Ovary (tissue), 9 donors: ENCODE data around the gene MAPRE3. TPM values are rescaled to one million over a fixed set of nuclear protein-coding genes. Genes with fewer than 3 reads are reported as not detected.

Experiments used
- DNase-seq, 5 donors: peaks; one replicate each; pipeline ENCODE4 v3.0.0-alpha.2; 2019 to 2020
- H3K27ac ChIP-seq, 2 donors: fragments of 200-600 bp; one replicate each; pipeline versions ENCODE4 v1.5.1 to v1.8.0; 2019 to 2022
- H3K27me3 ChIP-seq: fragments of 200-600 bp; one replicate; pipeline ENCODE4 v1.8.0; 2022
- H3K36me3 ChIP-seq: fragments of 200-600 bp; sonication (generic); one replicate; pipeline ENCODE4 v1.5.1; 2019
- H3K4me1 ChIP-seq: one replicate; pipeline ENCODE4 v1.8.1; 2013; ENCODE audit warnings: mild to moderate bottlenecking, moderate library complexity; ENCODE audit not compliant: insufficient read depth
- H3K4me3 ChIP-seq: fragments of 200-600 bp; sonication (generic); one replicate; pipeline ENCODE4 v1.5.1; 2017
- H3K9me3 ChIP-seq, 2 donors: fragments of 200-600 bp in 1 of 2; sonication (generic) in 1 of 2; one replicate each; pipeline versions ENCODE4 v1.5.1 to v1.8.1; 2013 to 2019; ENCODE audit warnings: mild to moderate bottlenecking in 1 of 2, moderate library complexity in 1 of 2
- EP300 ChIP-seq: sonication (generic); formaldehyde crosslinking; IDR thresholded peaks from one replicate; pipeline ENCODE4 v1.6.1; 2017; ENCODE audit warnings: antibody characterized with exemption
- POLR2A ChIP-seq: fragments of 450-650 bp; IDR thresholded peaks from one replicate; pipeline ENCODE4 v1.6.1; 2017; ENCODE audit warnings: antibody characterized with exemption, mild to moderate bottlenecking, moderate library complexity
- WGBS, 3 donors: extraction: QIAGEN DNeasy Blood & Tissue Kit in 1 of 3; methylation state at CpG; one replicate each; pipeline versions ENCODE4 v1.1.5 to v1.1.7; 2013 to 2017; 5-methylcytosine and 5-hydroxymethylcytosine counted together
- intact Hi-C, 4 donors: fragments of 100-400 bp; cut with DNase I; formaldehyde crosslinking; loops; one replicate each; pipeline versions ENCODE4 v1.11.0 to v1.15.1; 2022 to 2023
- polyA plus RNA-seq, 2 donors: library from polyadenylated mRNA; stranded (reverse); fragments of 200-250 nt in 1 of 2; fragments of 350-450 nt in 1 of 2; fragmentation: Illumina TruSeq in 1 of 2; extraction: RNeasy Lipid Tissue Mini Kit (QIAGEN cat#74804) in 1 of 2; gene quantifications; one replicate each; pipeline ENCODE4 v1.2.3, GENCODE V29; 2013 to 2014
- total RNA-seq, 7 donors: library from RNA; depleted of rRNA in 2 of 7; stranded (reverse); fragments of >200 nt in 2 of 7; fragmentation: NEBNext Ultra II Directional in 3 of 7; extraction: Animal tissue kit (Norgen Biotek cat#: 25700) in 3 of 7; gene quantifications; one replicate each; pipeline versions ENCODE4 v1.1.0 to v1.2.4, GENCODE V29; 2016 to 2023
- TF ChIP-seq, protein P1 (sequence below), 3 donors: fragments of 450-650 bp in 2 of 3; fragments of 200-600 bp in 1 of 3; IDR thresholded peaks; one replicate each; pipeline versions ENCODE4 v1.5.1 to v1.8.0; 2016 to 2022; ENCODE audit warnings: antibody characterized with exemption in 3 of 3, mild to moderate bottlenecking in 1 of 3
- donor health status: DM: no; HTN: no; CAD: no; lungs with moderate emphysema.
- donor health status: DM: no; HTN: no; CAD: no.
- donor health status: Bipolar disorder and iron deficiency.
- donor health status: DM: yes; HTN: yes; CAD: no.
- donor health status: DM: no; HTN: no; CAD: no.
- donor health status: DM: yes; HTN: yes; CAD: no.

Gene MAPRE3
- total and polyA plus RNA-seq, 9 donors: 23.8 to 51.8 (median 34.3) TPM

DNA sequence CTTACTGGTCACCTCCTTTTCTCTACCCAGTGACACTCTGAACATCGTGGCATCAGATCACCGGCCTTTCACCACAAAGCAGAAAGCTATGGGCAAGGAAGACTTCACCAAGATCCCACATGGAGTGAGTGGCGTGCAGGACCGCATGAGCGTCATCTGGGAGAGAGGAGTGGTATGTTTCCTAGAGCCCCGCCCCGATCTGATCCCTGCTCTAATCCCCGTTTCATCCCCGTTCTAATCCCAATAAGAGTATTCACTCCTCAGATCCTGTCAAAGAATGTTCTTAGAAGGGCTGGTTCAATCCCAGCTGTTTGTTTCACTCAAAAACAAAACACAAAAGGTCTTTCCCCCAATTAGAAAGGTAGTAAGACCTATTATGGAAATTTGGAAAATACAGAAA lies 30.4 kb upstream of the MAPRE3 start:
- Histone ChIP-seq H3K4me1 (no peaks in the 10 kb centered on the region), H3K4me3 (no peak overlapping the region), H3K27ac (no peak overlapping the region), H3K36me3 (no peaks in the 10 kb centered on the region), H3K27me3 (no peaks in the 10 kb centered on the region), H3K9me3 (no peaks in the 10 kb centered on the region)
- 91 to 93% (median 91%) methylated on average over 9 of the region's 9 CpGs for WGBS, 3 donors
- TF ChIP-seq, protein P1, sequence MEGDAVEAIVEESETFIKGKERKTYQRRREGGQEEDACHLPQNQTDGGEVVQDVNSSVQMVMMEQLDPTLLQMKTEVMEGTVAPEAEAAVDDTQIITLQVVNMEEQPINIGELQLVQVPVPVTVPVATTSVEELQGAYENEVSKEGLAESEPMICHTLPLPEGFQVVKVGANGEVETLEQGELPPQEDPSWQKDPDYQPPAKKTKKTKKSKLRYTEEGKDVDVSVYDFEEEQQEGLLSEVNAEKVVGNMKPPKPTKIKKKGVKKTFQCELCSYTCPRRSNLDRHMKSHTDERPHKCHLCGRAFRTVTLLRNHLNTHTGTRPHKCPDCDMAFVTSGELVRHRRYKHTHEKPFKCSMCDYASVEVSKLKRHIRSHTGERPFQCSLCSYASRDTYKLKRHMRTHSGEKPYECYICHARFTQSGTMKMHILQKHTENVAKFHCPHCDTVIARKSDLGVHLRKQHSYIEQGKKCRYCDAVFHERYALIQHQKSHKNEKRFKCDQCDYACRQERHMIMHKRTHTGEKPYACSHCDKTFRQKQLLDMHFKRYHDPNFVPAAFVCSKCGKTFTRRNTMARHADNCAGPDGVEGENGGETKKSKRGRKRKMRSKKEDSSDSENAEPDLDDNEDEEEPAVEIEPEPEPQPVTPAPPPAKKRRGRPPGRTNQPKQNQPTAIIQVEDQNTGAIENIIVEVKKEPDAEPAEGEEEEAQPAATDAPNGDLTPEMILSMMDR (IDR thresholded peaks at IDR 0.05): no peak
- no peak for TF ChIP-seq EP300
- no peak for TF ChIP-seq POLR2A
- intact Hi-C loops: loop anchor here in 2 of 4 donors (5.0 kb wide), 1 partner anchor 93 kb away; the partner anchor contains the start of gene DPYSL5 (in 2 of the 2)
- DNase-seq: no peak

DNA sequence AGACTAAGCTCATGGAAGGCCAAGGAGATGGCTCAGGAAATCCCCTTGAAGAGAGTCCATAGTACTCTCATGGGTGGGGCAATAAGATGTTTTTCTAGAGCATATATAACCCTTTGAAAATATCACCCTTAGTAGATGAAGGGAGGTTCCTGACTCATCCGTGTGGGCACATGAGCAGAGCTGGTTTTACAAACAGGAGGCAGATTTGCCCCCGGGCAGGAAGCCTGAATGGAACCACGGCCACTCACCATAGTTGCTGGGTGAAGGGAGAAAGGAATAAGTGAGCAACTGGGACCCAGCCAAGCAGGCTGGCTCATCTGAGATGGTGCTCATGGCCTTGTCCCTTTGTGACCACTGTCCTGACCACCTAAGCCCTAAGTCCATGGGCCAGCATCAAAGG lies 29.0 kb upstream of the MAPRE3 start:
- 83 to 88% (median 87%) methylated on average over 3 of the region's 3 CpGs for WGBS, 3 donors
- Histone ChIP-seq H3K4me1 (no peaks in the 10 kb centered on the region), H3K4me3 (no peak overlapping the region), H3K27ac (no peak overlapping the region), H3K36me3 (no peaks in the 10 kb centered on the region), H3K9me3 (no peaks in the 10 kb centered on the region), H3K27me3 (no peaks in the 10 kb centered on the region)
- TF ChIP-seq, protein P1 (IDR thresholded peaks at IDR 0.05): no peak
- TF ChIP-seq POLR2A: no peak
- TF ChIP-seq EP300: no peak
- no peak for DNase-seq
- intact Hi-C loops: loop anchor here in 2 of 4 donors (5.0 kb wide), 1 partner anchor 94 kb away; the partner anchor contains the start of gene DPYSL5 (in 2 of the 2)

DNA sequence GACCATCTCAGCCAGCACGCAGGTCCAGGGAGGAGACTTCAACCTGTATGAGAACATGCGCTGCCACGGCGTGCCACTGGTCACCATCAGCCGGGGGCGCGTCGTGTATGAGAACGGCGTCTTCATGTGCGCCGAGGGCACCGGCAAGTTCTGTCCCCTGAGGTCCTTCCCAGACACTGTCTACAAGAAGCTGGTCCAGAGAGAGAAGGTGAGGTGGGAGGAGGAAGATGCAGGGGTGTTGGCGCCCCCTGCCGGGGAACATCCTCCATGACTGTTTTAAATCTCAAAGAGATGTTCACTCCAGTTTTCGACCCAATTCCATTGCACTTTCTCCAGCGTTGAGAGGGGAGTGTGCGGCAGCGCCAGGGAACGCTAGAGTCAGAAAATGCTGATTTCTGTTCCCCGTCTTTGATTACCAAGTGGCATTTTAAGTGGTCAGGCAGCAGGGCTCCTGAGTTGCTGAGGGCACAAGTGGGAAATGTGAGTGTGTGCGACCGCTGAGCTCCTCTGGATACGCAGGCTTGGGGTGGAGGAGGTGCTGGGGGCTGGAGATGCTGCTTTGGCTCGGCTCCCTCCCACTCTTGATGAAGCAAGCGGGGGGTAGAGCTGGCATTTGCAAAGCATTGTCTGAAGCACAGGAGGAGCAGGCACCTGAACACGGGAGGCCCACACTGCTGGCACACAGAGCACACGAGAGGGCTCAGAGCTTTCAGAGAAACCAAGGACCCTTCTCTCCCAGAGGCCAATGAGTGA lies 27.7 kb upstream of the MAPRE3 start:
- no peak overlapping the region for H3K27ac ChIP-seq
- intact Hi-C loops: loop anchor here in 3 of 4 donors (2.0 to 5.0 kb wide), 2 partner anchors 95 to 96 kb away; partner anchors contain the start of gene DPYSL5 (in 2 of the 3)
- no peaks in the 10 kb centered on the region for H3K36me3 ChIP-seq
- peak in 4 of 5 donors; percentile 34 to 77 (median 56) for DNase-seq
- no peaks in the 10 kb centered on the region for H3K4me1 ChIP-seq
- 32 to 40% (median 33%) methylated on average over 28 of the region's 28 CpGs for WGBS, 3 donors
- H3K4me3 ChIP-seq: no peak overlapping the region
- TF ChIP-seq, protein P1 (IDR thresholded peaks at IDR 0.05): peak; percentile 13 to 46 (median 30)
- TF ChIP-seq POLR2A (no peak), EP300 (no peak)
- H3K27me3 ChIP-seq: no peaks in the 10 kb centered on the region
- H3K9me3 ChIP-seq: no peaks in the 10 kb centered on the region

DNA sequence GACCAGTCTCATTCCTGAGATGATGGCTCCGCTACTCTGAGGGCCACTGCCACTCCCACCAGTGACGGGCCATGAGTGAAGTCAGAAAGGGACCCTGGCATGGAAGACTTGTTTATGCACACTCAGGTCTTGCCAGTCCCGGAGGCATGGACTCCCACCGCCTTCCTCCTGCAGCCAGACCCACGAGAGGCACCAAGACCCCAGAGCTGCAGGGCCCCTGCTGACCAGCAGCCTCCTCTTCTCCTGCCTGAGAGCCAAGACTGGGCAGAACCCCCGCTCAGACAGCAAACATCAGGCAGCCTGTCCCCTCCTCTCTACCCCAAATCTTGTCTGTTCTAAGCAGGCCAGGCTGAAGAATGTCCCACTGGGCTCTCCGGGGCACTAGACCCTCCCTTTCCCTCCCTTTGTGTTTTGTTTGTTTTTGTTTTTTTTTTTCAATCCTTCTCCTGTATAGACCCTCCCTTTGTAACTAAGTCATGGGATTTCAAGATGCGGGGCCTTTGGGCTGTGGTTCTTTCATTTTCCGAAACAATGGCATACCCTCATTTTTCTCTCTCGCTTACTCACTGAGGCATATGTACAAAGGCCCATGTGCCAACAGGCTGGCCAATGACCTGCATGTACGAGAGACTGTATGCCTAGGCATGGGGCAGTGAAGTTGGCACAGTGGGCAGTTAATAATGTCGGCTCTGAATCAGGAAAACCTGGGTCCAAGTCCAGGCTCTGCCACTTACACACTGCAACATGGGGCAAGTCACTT lies 24.3 kb upstream of the MAPRE3 start:
- no peaks in the 10 kb centered on the region for H3K4me1 ChIP-seq
- TF ChIP-seq, protein P1 (IDR thresholded peaks at IDR 0.05): no peak
- TF ChIP-seq EP300 (no peak), POLR2A (no peak)
- no peak overlapping the region for H3K27ac ChIP-seq
- WGBS, 3 donors: 81 to 84% (median 83%) methylated on average over 12 of the region's 12 CpGs
- intact Hi-C loops: no loop called here
- H3K36me3 ChIP-seq: no peaks in the 10 kb centered on the region
- no peaks in the 10 kb centered on the region for H3K27me3 ChIP-seq
- H3K4me3 ChIP-seq: no peak overlapping the region
- DNase-seq: no peak
- H3K9me3 ChIP-seq: no peaks in the 10 kb centered on the region
